B cell (primary cell): ENCODE results near the gene ZEB1. TPM values are rescaled to one million over a fixed set of nuclear protein-coding genes. Genes with fewer than 3 reads are reported as not detected.

Experiments used
- ATAC-seq: fragments of 200-7000 bp; cut with Tn5 transposase; one replicate; pipeline ENCODE4 v1.10.0; 2021; ENCODE audit warnings: low read depth, mild to moderate bottlenecking, moderate number of reproducible peaks, moderate library complexity
- CTCF ChIA-PET: fragments of 350-600 bp; sonication (Branson Sonifier 250); formaldehyde crosslinking; loops from one replicate; lab custom pipeline; 2021; ENCODE audit warnings: antibody characterized with exemption, inconsistent platforms; lab: Charles Lee
- POLR2A ChIA-PET: fragments of 350-600 bp; sonication (Branson Sonifier 250); formaldehyde crosslinking; loops from one replicate; lab custom pipeline; 2021; ENCODE audit warnings: antibody characterized with exemption; lab: Charles Lee
- DNase-seq: peaks from one replicate; pipeline ENCODE4 v3.0.0; 2013
- H2AFZ ChIP-seq: 2 replicates; pipeline ENCODE4 v1.6.1; 2012; ENCODE audit warnings: mild to moderate bottlenecking, low read depth, low read length; ENCODE audit not compliant: insufficient read depth, poor library complexity, severe bottlenecking
- H3K27ac ChIP-seq, 2 donors: 1 replicate in 1 of 2; 2 replicates in 1 of 2; pipeline ENCODE4 v1.5.1; 2012 to 2013; ENCODE audit warnings: low read length in 2 of 2, mild to moderate bottlenecking in 2 of 2, moderate library complexity in 1 of 2
- H3K27me3 ChIP-seq, 4 experiments: fragments of 200-600 bp in 1 of 4; sonication (generic) in 1 of 4; replicated peaks in 1 of 4; 1 replicate in 2 of 4; 2 replicates in 2 of 4; pipeline versions ENCODE4 v1.6.1 to v1.7.0; 2013 to 2016; ENCODE audit warnings: low read length in 3 of 4, mild to moderate bottlenecking in 2 of 4, mixed read lengths in 1 of 4, moderate library complexity in 1 of 4; ENCODE audit not compliant: insufficient read depth in 4 of 4, control insufficient read depth in 3 of 4; ENCODE audit errors: control extremely low read depth in 1 of 4
- H3K36me3 ChIP-seq, 2 experiments: replicated peaks in 1 of 2; 1 replicate in 1 of 2; 2 replicates in 1 of 2; pipeline versions ENCODE4 v1.6.1 to v1.7.1; 2013; ENCODE audit warnings: low read length in 1 of 2; ENCODE audit not compliant: insufficient read depth in 2 of 2, control insufficient read depth in 1 of 2; ENCODE audit errors: control extremely low read depth in 1 of 2, extremely low read depth in 1 of 2
- H3K4me1 ChIP-seq, 2 donors: fragments of 200-600 bp in 1 of 2; sonication (generic) in 1 of 2; 1 replicate in 1 of 2; 2 replicates in 1 of 2; pipeline versions ENCODE4 v1.5.1 to v1.6.1; 2013 to 2017; ENCODE audit warnings: low read length in 2 of 2; ENCODE audit not compliant: control insufficient read depth in 2 of 2, insufficient read depth in 2 of 2
- H3K4me2 ChIP-seq: replicated peaks from 2 replicates; pipeline ENCODE3; 2012; ENCODE audit warnings: mild to moderate bottlenecking, low read depth, low read length; ENCODE audit not compliant: poor library complexity, severe bottlenecking
- H3K4me3 ChIP-seq, 5 experiments: fragments of 200-600 bp in 1 of 5; sonication (generic) in 1 of 5; 1 replicate in 3 of 5; 2 replicates in 2 of 5; pipeline versions ENCODE4 v1.5.1 to v1.7.0; 2011 to 2016; ENCODE audit warnings: low read length in 4 of 5, mild to moderate bottlenecking in 4 of 5, low read depth in 2 of 5, control low read depth in 1 of 5, moderate library complexity in 1 of 5; ENCODE audit not compliant: insufficient read depth in 1 of 5; ENCODE audit errors: control extremely low read depth in 1 of 5, extremely low read depth in 1 of 5
- H3K79me2 ChIP-seq: fragments of 200-600 bp; sonication (generic); one replicate; pipeline ENCODE4 v1.6.0; 2016; ENCODE audit warnings: low read length; ENCODE audit not compliant: control insufficient read depth, insufficient read depth
- H3K9ac ChIP-seq: fragments of 200-600 bp; sonication (generic); 2 replicates; pipeline ENCODE4 v1.6.1; 2017; ENCODE audit warnings: mild to moderate bottlenecking, low read length, moderate library complexity
- H3K9me3 ChIP-seq, 3 donors: one replicate each; pipeline versions ENCODE4 v1.6.1 to v1.7.1; 2013; ENCODE audit warnings: low read length in 2 of 3; ENCODE audit not compliant: control insufficient read depth in 2 of 3, insufficient read depth in 1 of 3; ENCODE audit errors: control extremely low read depth in 1 of 3
- H4K20me1 ChIP-seq: 2 replicates; pipeline ENCODE4 v1.6.0; 2012; ENCODE audit warnings: mild to moderate bottlenecking, low read length; ENCODE audit not compliant: insufficient read depth, control insufficient read depth, poor library complexity, severe bottlenecking
- H3K27ac Mint-ChIP-seq: one replicate; pipeline ENCODE4 v1.8.0; 2021; ENCODE audit warnings: mixed read lengths
- H3K27me3 Mint-ChIP-seq: one replicate; pipeline ENCODE4 v1.8.0; 2021; ENCODE audit warnings: mixed read lengths
- H3K4me1 Mint-ChIP-seq: one replicate; pipeline ENCODE4 v1.8.0; 2021; ENCODE audit warnings: mixed read lengths
- H3K4me3 Mint-ChIP-seq: one replicate; pipeline ENCODE4 v1.8.0; 2021; ENCODE audit warnings: mixed read lengths
- H3K9me3 Mint-ChIP-seq: one replicate; pipeline ENCODE4 v1.8.0; 2022; ENCODE audit warnings: mixed read lengths; ENCODE audit not compliant: insufficient read depth
- CTCF ChIP-seq: fragments of 200-600 bp; IDR thresholded peaks from one replicate; pipeline ENCODE4 v1.8.0; 2022; ENCODE audit warnings: antibody characterized with exemption, mild to moderate bottlenecking
- EZH2 ChIP-seq: IDR thresholded peaks from 2 replicates; pipeline ENCODE4 v1.6.1; 2012; ENCODE audit warnings: borderline replicate concordance, low read depth, mild to moderate bottlenecking, moderate library complexity, low read length; ENCODE audit not compliant: insufficient read depth, poor library complexity, severe bottlenecking
- WGBS: methylation state at CpG from one replicate; pipeline ENCODE4 v1.1.5; 2013; ENCODE audit warnings: missing lambda C conversion rate; ENCODE audit not compliant: insufficient coverage; 5-methylcytosine and 5-hydroxymethylcytosine counted together
- intact Hi-C: fragments of 100-400 bp; cut with micrococcal nuclease; formaldehyde crosslinking; loops from one replicate; pipeline ENCODE4 v1.10.0; 2022
- polyA plus RNA-seq: library from polyadenylated mRNA; depleted of rRNA; stranded (reverse); fragments of >200 nt; gene quantifications from 2 replicates; pipeline ENCODE4 v1.2.3, GENCODE V29; 2012
- total RNA-seq, 2 donors: library from RNA; stranded (reverse); fragments of 120-200 nt in 1 of 2; gene quantifications; 1 replicate in 1 of 2; 2 replicates in 1 of 2; pipeline versions ENCODE4 v1.2.3 to v1.2.4, GENCODE V29; 2013 to 2022

The ZEB1 gene
- total and polyA plus RNA-seq, 2 donors (not counting 1 experiment from before 2014, with no cell fraction given) = 11.2 to 96.7 TPM

DNA sequence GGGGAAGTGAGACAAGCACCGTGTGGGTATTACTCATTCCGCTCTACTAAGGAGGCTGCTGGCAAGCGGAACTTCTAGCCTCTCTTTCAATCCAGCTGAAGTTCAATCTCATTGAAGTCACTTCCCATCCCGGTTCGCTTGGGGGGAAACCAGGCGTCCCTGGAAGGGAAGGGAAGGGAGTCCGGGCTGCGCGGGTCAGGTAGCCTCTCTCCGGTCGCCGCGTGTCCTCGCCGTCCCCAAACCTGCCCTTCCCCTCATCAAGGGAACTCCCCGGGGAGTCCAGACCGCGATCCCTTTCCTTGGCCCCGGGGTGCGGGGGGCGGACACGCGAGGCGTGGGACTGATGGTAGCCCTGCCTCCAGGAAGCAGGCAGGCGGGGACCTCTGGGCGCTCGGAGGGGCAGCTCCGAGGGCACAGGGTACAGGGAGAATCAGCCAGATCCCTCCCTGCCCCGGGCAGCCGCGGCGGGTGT is 598 bp upstream of the ZEB1 start:
- H4K20me1 ChIP-seq = peaks cover 11% of the 10 kb centered on the region
- Mint-ChIP-seq H3K4me3 (peak overlapping the region; percentile 96), H3K27me3 (no peaks in the 10 kb centered on the region), H3K27ac (peak overlapping the region; percentile 98), H3K9me3 (no peaks in the 10 kb centered on the region), H3K4me1 (peaks cover 36% of the 10 kb centered on the region)
- H3K9me3 ChIP-seq = no peaks in the 10 kb centered on the region
- H3K27ac ChIP-seq = peak overlapping the region; percentile 89 to 97
- ATAC-seq (peak; percentile 60), DNase-seq (peak; percentile 93)
- H3K4me3 ChIP-seq = peak overlapping the region; percentile 63 to 95 (median 89)
- no peaks in the 10 kb centered on the region for H3K27me3 ChIP-seq
- TF ChIP-seq EZH2 (no peak), CTCF (no peak)
- H3K4me1 ChIP-seq = peaks cover 13 to 16% of the 10 kb centered on the region in 2 donors
- POLR2A ChIA-PET = interaction anchor here (1.0 to 1.3 kb wide), 3 partner anchors 10 to 287 kb away, joined by 3 to 9 read pairs (median 6); partner anchors contain the start of gene ZNF438
- under 1% methylated on average over 31 of the region's 32 CpGs for WGBS
- intact Hi-C loops = loop anchor here (2.0 to 10.0 kb wide), 4 partner anchors 614 to 1129 kb away; partner anchors contain the start of genes CCDC7 and KIF5B
- H2AFZ ChIP-seq = peak overlapping the region; percentile 75
- CTCF ChIA-PET = no interaction called here
- no peaks in the 10 kb centered on the region for H3K36me3 ChIP-seq
- H3K9ac ChIP-seq = peak overlapping the region; percentile 92
- peaks cover 59% of the 10 kb centered on the region for H3K79me2 ChIP-seq
- peak overlapping the region; percentile 85 for H3K4me2 ChIP-seq
